DMS153 treated with DMSO at 0.1 percent for 48 hours (cell line): ENCODE data around the gene CLDN17.

ENCODE experiments used
- DNase-seq: peaks from one replicate; lab custom pipeline; 2025; ENCODE audit not compliant: unreplicated experiment; lab: John Stamatoyannopoulos, UW

CLDN17 gene

GRCh38 chr21:30166705-30167104, at the start of gene CLDN17:
Gene CLDN17 (minus strand): TSS chr21:30166805. CDS start chr21:30166617, 188 bp downstream.
- DNase-seq, result no peak

GRCh38 chr21:30216041-30216723, 49.6 kb upstream of the CLDN17 start, which contains the start of gene CLDN8:
Gene CLDN8 (minus strand): TSS chr21:30216097. CDS start chr21:30215925, 172 bp downstream.
- no peak for DNase-seq

- no peak for DNase-seq
Measured at GRCh38 chr21:30211071-30211470, 44.5 kb upstream of the CLDN17 start.

- no peak for DNase-seq
Measured at GRCh38 chr21:30209601-30210000, 43.0 kb upstream of the CLDN17 start.

- no peak for DNase-seq
Measured at GRCh38 chr21:30207252-30207579, 40.6 kb upstream of the CLDN17 start.

GRCh38 chr21:30206551-30207251, 40.1 kb upstream of the CLDN17 start:
- no peak for DNase-seq

GRCh38 chr21:30200000-30200399, 33.4 kb upstream of the CLDN17 start:
- no peak for DNase-seq

GRCh38 chr21:30194701-30195299, 28.2 kb upstream of the CLDN17 start:
- DNase-seq, result peak; percentile 35

GRCh38 chr21:30193201-30193600, 26.6 kb upstream of the CLDN17 start:
- DNase-seq, result no peak

GRCh38 chr21:30190554-30190953, 23.9 kb upstream of the CLDN17 start:
- no peak for DNase-seq

GRCh38 chr21:30189773-30190172, 23.2 kb upstream of the CLDN17 start:
- no peak for DNase-seq

GRCh38 chr21:30186242-30186641, 19.6 kb upstream of the CLDN17 start:
- no peak for DNase-seq

GRCh38 chr21:30168086-30168485, 1.5 kb upstream of the CLDN17 start:
- DNase-seq, result no peak

- no peak for DNase-seq
Measured at GRCh38 chr21:30166171-30166570, 434 bp downstream of the CLDN17 start.

GRCh38 chr21:30164796-30165195, 1.8 kb downstream of the CLDN17 start:
- DNase-seq, result no peak

- DNase-seq, result no peak
Measured at GRCh38 chr21:30153697-30154340, 12.8 kb downstream of the CLDN17 start.

GRCh38 chr21:30152792-30153191, 13.8 kb downstream of the CLDN17 start:
- DNase-seq, result no peak

GRCh38 chr21:30148906-30149305, 17.7 kb downstream of the CLDN17 start:
- no peak for DNase-seq

GRCh38 chr21:30146558-30147282, 19.9 kb downstream of the CLDN17 start:
- DNase-seq, result no peak

GRCh38 chr21:30138483-30138882, 28.1 kb downstream of the CLDN17 start:
- no peak for DNase-seq

GRCh38 chr21:30129246-30129645, 37.4 kb downstream of the CLDN17 start:
- no peak for DNase-seq
